Amniotic epithelial cell (primary cell): ENCODE data around the gene ITGA2.
"Not testable (repeated sequence)": the region's sequence is repeated elsewhere in the genome, so short reads cannot be mapped to it uniquely, and the experiment has no call there.

ENCODE experiments used
- DNase-seq: peaks from one replicate; pipeline ENCODE4 v3.0.0-alpha.2; 2010; ENCODE audit warnings: low read depth

Gene ITGA2

DNA sequence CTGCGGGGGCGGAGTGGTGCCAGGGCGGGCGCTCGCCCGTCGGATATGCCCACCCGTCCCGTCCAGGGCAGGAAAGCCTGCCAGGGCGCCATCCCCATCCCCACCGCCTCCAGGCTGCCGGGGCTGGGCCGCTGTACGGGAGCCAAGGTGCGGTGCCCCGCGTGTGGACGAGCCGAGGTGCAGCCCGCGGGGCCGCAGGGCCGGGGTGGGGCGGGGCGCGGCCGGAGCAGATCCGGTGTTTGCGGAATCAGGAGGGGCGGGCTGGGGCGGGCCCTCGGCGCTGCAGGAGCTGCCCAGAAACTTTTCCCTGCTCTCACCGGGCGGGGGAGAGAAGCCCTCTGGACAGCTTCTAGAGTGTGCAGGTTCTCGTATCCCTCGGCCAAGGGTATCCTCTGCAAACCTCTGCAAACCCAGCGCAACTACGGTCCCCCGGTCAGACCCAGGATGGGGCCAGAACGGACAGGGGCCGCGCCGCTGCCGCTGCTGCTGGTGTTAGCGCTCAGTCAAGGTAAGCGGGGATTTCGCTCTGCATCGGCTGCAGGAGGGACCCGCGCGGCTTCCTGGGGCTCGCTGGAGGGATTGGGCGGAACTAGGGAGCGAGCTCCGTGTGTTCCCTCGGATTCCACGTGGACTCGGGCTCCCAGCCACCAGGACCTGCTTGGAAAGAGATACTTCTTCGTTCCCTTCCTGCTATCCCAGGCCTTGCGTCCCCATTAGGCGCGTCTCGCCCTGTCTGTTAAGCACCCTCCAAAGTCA lies at the start of gene ITGA2:
ITGA2 (plus strand) TSS at position 328 of the 756 bp plus-strand sequence; CDS start at position 445, 117 bp downstream.
- DNase-seq = peak; percentile 42

DNA sequence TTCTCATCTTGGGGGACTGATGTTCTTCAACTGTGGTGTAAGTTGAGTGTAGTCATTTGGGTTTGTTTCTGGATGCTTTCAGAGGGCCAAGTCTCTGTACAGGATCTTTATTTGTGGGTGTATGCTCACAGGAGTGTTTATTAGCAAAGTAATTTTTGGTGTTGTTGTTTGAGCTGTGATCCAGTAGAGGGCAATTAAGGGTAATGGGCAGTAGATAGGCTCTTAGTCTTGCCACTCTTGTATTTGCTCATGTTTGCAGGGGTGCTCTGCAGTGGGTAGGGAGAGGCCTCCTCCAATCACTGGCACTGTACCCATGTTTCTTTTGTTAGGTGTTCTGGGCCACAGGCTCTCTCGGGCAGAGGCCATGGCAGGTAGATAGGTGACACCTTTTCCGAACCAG lies 45.9 kb upstream of the ITGA2 start:
- no peak for DNase-seq

DNA sequence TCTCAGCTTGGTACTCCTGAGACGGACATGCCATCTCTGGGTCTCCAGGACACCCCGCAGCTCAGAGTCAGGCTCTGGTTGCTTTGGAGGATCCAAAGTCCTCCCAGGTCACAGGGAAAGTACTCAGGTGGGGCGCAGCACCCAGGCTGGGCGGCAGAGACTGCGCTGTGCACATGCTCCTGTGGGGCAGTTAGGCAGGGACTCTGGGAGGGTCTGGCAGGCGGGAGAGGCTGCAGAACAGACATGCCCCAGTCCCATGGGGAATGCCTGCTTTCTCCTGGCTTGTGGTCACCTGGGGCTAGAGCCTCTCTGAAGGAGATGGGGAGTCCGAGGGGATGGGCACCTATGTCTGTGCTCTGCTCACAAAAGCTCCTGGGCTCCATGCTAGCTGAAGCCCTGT lies 45.3 kb upstream of the ITGA2 start:
- DNase-seq = no peak

DNA sequence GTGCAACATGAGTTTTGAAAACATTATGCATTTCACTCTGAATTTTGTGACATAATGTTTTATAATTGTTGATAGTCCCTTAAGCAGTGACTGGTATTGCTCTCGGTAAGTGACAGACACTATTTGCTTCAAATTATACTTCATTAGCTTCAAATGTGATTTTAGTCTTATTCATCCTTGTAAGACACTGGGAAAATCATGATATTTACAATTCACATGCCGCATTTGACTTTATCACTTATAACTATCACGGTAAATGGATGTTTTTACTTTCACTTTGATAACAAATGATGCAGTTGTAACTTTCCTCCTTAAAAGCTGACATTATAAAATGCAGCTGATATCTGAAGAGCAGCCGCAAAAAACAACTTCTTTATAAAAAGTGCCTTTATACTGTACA lies 44.1 kb upstream of the ITGA2 start:
- DNase-seq = no peak

DNA sequence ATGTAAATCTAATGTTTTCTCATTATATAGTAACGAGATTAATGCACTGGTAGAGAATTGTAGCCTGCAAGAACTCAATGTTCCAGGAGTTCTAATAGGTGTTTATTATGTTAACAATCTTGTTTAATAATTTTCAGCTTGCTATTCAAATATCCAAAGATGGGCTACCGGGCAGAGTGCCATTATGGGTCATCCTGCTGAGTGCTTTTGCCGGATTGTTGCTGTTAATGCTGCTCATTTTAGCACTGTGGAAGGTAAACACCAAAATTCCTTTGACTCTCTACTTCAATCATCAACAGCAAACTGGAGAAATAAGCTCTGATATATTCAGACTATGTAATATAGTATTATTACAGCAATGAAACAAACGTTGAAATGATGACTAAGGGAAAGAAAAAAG lies 41.9 kb upstream of the ITGA2 start:
- no peak for DNase-seq

DNA sequence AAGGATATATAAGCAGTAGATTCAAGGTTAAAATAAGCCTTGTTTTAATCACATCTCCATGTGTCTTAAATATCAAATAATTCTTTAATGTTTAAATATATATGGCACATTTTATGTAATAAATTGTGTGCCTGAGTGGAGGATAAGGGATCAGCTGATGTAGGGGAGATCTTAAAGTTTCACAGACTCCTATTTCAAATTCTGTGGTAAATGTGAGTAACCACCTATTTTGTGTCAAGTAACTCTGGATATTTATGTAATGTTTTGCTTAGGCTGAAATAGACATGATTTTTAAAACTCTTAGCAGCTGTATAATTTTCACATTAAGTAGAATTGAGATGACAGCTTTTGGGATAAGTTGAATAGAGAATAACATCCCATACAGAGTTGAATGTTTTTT lies 41.3 kb upstream of the ITGA2 start:
- peak; percentile 44 for DNase-seq

DNA sequence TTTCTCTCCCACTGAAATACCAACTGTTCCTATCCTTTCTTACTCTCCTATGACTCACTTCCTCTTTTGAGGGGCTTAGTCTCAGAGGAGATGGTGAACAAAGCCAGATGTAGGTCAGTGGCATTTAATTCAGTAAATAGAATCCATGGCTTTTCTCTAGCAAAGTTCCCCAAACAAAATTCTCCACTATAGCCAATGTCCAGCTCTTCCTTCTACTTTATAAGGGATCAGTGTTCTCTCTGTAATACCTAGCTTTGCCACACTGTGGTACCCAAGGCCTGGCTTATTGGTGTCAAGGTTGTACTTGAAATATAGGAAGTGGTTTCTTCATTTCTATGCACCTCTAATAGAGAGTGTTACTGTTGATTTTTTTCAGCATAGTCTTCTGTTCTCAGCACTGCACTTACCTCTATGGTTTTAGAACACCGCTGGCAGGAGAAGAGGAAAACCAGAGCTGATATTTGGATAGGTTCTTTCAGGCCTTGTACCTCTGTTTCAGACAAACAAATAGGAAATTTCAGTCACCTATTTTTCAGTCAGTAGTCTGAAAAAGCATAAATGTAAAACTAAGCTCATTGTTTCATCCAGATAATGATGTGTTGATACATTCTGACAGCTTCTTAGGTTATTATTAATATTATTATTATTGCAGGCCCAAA lies 40.6 kb upstream of the ITGA2 start:
- DNase-seq = peak; percentile 77

DNA sequence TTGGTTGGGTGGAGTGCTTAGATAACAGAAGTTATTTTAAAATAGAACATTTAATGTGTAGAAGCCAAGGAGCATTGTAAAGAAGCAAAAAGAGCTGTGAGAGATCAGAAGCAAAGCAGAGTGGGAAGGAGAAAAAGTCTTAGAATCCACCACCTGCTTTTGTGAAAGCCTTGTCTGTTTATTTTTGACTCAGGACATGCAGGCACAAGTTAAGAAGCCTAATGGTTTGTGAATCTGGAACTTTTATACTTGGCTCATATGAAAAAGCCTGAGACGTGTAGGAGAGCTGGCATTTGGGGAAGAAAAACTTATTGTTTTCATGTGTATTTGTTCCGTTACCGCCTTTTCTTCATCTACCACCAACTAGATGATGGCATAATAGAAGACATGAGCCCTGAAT lies 38.5 kb upstream of the ITGA2 start:
- no peak for DNase-seq

DNA sequence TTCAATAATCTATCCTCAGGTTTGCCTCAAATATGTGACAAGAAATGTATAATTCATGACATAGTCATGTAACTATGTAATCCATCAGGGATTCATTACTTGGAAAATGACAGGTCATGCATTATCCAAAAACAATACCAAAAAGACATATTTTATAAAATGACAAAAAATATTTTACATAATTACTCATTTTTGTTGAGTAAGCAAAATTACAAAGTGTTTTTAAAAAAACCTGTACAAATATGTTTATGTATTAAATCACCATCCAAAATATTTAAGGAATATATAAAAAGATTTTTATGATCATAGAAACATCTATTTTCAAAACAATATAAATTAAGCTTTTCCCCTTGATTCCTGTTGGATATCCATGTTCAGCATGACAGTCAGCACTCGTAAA lies 36.7 kb upstream of the ITGA2 start:
- no peak for DNase-seq

DNA sequence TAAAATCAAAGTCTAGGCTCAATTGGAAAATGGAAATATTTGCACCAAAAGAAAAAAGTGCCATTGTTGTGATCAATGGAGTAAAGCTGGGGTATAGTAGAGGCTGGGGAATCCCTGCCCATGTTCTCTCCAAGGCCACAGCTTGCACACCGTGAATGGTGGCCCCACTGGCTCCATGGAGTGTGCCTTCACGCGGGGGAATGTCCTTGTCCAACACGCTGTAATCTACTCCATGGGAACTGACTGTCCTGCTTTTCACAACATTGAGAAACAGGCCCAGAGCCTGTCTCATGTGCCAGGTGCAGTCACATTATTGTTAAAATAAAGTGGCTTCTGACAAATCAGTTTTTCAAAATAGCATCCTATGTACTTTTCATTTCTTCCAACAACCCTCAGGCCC lies 33.1 kb upstream of the ITGA2 start:
- no peak for DNase-seq

DNA sequence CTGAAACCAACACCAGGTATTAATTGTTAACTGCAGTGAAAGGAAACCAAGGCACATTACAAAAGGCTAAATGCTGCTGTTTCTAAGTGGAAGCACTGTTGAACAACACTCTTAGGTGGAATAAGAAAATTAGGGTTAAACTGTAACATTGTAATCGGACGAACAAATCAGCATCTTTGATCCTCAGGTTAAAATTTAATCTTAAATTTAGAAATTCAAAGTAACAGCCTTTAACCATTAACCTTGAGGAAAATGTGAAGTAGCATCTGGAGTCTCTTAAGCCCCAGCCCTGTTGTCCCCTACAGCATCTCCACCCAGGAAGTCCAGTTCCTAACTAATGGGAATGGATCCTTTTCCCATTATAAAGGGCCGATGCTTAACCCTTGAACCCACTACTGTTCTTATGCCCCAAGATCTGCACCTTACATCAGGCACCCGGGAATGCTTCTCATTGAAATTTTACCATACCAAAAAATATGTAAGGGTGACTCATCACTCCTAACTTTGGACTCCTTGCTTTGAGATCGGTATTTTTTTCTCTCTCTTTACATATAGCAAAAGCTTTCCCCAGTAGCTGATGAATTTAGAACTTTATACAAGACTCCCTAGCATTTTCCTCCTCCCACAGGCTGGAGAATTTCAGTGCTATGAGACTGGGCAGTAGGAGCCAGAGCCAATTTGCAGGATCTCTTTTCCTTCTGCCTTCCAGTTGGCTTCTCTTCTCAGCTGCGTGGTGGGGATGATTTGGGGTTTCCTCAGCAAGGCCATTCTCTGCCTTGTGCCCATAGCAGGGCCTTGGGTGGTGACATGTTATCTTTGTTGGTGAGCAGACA lies 32.0 kb upstream of the ITGA2 start:
- no peak for DNase-seq

DNA sequence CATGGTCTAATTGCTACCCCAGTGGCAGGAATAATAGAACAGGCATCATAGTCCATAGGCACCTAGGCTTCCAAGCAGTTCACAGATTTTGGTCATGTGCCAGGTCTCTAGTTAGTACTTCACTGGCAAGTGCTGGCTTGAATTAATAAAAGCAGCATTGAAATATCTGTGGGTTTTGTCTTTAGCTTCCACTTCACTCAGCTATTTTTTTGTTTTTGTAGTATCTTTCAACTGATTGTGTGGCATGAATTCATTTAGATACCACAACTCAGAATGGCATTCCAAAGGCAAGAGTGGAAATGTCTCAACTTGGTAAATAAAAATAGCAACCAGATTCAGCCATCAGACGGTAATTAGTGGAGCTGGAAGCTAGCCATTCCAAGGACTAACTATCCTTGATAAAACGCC lies 27.9 kb upstream of the ITGA2 start:
- peak; percentile 24 for DNase-seq

DNA sequence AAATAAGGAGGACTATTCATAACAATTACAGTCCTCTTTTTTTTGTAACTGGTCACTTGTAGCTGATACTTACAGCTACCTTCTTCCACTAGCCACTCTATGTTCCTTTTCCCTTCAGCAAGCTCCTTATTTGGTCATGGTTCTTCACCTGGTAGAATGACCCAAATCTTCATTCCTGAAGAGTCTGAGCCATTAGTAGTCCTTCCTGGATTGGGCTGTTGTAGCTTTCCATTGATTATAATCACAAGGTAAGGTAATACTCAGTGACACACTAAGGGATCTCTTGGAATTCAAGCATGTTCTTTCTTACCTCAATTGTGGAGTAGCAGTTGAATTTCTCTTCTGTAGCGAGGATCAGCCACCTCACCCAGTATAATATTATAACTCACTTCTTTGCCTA lies 25.5 kb upstream of the ITGA2 start:
- DNase-seq = no peak

DNA sequence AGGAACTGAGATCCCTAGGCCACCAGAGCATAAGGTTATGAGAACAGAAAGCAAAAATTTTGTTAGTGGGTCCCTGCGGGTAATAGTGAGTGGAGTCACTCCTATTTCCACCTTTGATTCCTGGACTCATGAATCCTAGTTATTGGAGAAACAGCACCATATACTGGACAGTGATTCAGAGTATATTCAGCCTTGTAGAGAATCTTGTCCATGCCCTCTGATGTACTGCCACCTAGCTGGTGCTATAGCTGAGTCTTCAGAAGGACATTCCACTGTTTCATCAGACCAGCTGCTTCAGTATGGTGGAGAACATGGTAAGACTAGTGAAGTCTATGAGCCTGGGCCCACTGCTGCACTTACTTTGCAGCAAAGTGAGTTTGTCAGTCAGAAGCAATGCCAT lies 25.0 kb upstream of the ITGA2 start:
- peak; percentile 28 for DNase-seq

DNA sequence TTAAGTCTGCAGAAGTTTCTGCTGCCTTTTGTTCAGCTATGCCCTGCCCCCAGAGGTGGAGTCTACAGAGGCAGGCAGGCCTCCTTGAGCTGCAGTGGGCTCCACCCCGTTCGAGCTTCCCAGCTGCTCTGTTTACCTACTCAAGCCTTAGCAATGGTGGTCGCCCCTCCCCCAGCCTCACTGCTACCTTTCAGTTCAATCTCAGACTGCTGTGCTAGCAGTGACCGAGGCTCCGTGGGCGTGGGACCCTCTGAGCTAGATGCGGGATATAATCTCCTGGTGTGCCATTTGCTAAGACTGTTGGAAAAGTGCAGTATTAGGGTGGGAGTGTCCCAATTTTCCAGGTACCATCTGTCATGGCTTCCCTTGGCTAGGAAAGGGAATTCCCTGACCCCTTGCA lies 13.0 kb upstream of the ITGA2 start:
- DNase-seq = not testable (repeated sequence)

DNA sequence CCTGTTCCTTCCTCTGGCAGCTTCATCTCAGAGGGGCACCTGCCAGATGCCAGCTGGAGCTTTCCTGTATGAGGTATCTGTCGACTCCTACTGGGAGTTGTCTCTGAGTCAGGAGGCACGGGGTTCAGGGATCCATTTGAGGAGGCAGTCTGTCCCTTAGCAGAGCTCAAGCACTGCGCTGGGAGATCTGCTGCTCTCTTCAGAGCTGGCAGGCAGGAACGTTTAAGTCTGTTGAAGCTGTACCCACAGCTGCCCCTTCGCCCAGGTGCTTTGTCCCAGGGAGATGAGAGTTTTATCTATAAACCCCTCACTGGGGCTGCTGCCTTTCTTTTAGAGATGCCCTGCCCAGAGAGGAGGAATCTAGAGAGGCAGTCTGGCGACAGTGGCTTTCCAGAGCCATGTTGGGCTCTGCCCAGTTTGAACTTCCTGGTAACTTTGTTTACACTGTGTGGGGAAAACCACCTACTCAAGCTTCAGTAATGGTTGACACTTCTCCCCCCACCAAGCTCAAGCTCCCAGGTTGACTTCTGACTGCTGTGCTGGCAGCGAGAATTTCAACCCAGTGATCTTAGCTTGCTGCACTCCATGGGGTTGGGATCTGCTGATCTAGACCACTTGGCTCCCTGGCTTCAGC lies 11.8 kb upstream of the ITGA2 start:
- DNase-seq = no peak

DNA sequence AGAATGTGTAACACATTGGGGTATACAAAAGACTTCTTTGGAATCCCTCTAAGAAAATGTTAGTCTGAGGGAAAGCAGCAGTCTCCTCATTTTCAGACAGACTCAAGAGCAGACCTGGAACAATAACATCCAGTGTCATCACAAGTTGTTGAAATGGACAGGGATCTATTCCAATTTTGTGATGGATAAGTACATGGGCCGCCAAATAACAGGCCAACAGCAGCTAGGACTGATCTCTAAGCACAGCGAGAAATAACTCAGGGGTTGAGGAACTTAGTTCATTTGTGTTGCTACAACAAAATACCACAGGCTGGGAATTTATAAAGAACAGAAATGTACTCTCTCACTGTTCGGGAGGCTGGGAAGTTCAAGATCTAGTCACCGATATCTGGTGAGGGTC lies 7.6 kb upstream of the ITGA2 start:
- no peak for DNase-seq

DNA sequence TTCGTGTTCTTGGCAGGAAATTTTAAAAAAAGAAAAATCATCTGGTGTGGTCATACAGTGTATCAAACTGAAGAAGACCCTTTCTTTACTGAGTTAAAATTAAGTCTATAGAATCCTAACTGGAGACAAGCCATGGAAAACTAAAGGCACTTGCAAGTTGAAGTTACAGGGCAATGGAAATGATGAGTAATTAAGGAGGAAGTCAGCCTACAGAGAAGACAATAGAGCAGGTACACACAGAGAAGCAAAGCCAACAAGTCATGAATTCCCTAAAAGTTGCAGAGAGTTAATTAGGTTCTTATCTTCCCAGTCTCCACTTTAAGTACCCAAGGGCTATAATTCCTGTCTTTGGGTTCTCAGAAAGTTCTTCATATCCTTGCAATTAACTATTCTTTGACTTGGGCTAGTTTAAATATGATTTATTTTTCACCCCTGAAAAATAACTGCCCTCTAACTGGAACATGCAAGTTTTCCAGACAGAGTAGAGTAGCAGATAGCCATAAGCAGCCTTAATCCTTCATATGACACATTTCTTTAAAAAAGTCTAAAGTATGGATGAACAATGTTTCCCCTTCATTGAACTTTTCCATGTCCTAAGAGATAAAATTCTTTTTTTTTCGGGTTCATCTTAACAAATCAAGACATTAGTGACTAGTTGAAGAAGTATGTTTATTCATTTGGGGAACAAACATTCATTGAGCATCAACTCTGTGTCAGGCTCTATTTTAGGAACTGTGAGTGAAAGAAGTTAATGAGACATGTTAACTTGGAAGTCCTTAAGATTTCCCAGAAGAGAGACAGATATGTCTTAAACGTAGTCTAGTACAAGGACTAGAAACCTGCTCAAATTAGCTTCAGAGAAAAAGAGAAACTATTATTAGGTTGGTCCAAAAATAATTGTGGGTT lies 5.2 kb upstream of the ITGA2 start:
- no peak for DNase-seq

DNA sequence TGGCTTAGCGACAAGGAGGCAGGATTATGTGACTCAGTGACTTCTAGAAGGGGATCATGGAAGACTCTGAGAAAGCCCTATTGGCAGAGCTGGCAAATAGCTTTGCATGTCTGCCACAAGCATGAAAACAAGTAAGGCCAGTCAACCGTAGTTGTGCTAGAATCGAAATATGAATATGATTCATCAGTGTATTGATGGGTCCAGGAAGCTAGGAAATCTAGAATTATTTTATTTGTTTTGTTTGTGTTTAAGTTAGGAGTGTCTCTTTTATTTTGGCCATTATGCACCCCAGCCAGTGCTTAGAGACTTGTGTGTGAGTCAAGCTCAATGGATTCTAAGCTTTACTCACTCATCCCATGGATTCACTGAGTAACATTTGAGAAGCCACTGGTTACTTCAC lies 3.8 kb upstream of the ITGA2 start:
- no peak for DNase-seq

DNA sequence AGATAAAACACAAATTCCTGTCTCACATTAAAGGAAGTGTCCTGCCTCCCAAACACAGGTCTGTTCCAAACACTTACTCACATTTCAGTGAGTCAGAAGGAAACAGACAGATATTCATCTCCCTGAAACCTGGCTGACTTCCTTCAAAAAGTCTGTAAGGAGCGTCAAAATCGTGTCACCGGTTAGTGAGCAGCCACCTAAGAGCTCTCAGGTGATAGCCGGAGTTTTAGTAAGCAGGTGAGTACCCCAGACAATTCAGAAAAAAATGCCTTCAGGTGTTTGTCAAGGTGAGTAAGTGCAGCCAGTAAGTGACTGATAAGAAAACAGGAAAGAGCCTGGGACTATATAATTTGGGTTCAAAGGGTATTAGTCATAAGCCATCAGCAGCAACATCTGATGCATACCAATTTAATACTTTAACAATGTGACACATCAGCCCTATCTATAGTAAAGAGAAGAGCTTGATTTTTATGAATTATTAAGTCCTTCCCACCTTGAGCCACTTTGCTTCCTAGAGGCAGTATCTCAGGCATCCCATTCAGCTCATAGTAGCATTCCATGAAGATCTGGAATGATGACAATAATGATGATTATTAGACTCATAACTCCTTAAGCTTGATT lies 1.3 kb upstream of the ITGA2 start:
- DNase-seq = peak; percentile 67
